Neuron (in vitro differentiated cells): Measurements from ENCODE around the gene ARL8A.
"Not testable (repeated sequence)": the region's sequence is repeated elsewhere in the genome, so short reads cannot be mapped to it uniquely, and the experiment has no call there.

Experiments
- H2AFZ ChIP-seq: one replicate; pipeline ENCODE4 v1.6.1; 2013; ENCODE audit warnings: low read depth, mild to moderate bottlenecking, inconsistent platforms, low read length, moderate library complexity
- H3K27me3 ChIP-seq: one replicate; pipeline ENCODE4 v1.6.1; 2013; ENCODE audit warnings: low read length; ENCODE audit not compliant: insufficient read depth
- H3K36me3 ChIP-seq: one replicate; pipeline ENCODE4 v1.6.1; 2013; ENCODE audit warnings: low read length; ENCODE audit not compliant: insufficient read depth
- H3K4me1 ChIP-seq: one replicate; pipeline ENCODE4 v1.6.1; 2013; ENCODE audit warnings: low read length; ENCODE audit not compliant: insufficient read depth
- H3K4me3 ChIP-seq: 2 replicates; pipeline ENCODE4 v1.5.1; 2013; ENCODE audit warnings: mild to moderate bottlenecking, low read length, moderate library complexity
- H3K9me3 ChIP-seq: one replicate; pipeline ENCODE4 v1.6.1; 2013; ENCODE audit warnings: low read length

ARL8A gene

DNA sequence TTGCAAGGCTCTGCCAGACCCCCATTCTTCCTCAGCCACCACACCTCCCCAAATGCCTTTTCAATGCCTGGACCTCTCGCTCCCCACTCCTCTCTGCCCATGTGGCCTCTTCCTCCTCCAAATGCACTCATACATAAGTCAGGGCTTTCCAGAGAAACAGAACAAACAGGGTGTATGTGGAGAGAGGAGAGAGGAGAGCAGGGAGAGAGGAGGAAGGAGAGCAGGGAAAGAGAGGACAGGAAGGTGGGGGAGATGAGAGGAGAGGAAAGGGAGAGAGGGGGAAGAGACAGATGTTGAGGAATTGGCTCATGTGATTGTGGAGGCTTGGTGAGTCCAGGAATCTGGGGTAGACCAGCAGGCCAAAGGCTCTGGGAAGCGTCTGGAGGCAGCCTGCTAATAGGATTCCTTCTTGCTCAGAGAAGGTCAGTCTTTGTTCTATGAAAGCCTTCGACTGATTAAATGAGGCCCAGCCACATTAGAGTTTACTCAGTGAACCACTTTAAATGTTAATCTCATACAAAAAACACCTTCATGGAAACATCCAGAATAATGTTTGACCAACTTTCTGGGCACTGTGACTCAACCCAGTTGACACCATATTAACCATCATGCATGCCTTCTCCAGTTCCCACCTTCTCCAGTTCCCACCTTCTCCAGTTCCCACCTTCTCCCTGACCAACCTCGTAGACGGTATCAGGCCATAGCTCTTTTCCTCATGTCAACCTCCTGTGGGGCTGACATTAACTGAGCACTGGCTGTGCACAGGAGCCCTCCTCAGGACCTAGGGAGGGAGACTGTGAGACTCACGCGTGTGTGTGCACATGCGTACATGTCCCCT is 37.7 kb upstream of the ARL8A start:
- Histone ChIP-seq H3K9me3 (no peaks in the 10 kb centered on the region), H3K27me3 (peaks cover 43% of the 10 kb centered on the region), H3K4me1 (no peaks in the 10 kb centered on the region), H3K4me3 (no peak overlapping the region), H3K36me3 (no peaks in the 10 kb centered on the region), H2AFZ (no peak overlapping the region)

GRCh38 chr1:202181586-202181985 is 37.0 kb upstream of the ARL8A start:
- Histone ChIP-seq H3K27me3 (peaks cover 44% of the 10 kb centered on the region), H3K4me1 (no peaks in the 10 kb centered on the region), H3K36me3 (no peaks in the 10 kb centered on the region), H2AFZ (no peak overlapping the region), H3K4me3 (no peak overlapping the region), H3K9me3 (no peaks in the 10 kb centered on the region)

DNA sequence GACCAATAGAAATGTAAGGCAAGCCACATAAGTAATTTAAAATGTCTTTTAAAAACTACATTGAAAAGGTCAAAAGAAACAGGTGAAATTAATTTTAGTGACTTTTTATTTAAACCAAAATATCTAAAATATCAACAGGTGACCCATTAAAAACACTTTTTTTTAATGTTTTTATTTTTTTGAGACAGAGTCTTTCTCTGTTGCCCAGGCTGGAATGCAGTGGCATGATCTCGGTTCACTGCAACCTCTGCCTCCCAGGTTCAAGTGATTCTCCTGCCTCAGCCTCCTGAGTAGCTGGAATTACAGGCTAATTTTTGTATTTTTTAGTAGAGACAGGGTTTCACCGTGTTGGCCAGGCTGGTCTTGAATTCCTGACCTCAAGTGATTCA is 36.2 kb upstream of the ARL8A start:
- H2AFZ ChIP-seq, H3K36me3 ChIP-seq, H3K9me3 ChIP-seq, H3K4me1 ChIP-seq, H3K4me3 ChIP-seq: not testable (repeated sequence)
- H3K27me3 ChIP-seq: peaks cover 44% of the 10 kb centered on the region

- Histone ChIP-seq H2AFZ (no peak overlapping the region), H3K9me3 (no peaks in the 10 kb centered on the region), H3K4me3 (no peak overlapping the region), H3K36me3 (no peaks in the 10 kb centered on the region), H3K4me1 (no peaks in the 10 kb centered on the region), H3K27me3 (peaks cover 44% of the 10 kb centered on the region)
Observed at GRCh38 chr1:202179828-202180750, 35.6 kb upstream of the ARL8A start.

DNA sequence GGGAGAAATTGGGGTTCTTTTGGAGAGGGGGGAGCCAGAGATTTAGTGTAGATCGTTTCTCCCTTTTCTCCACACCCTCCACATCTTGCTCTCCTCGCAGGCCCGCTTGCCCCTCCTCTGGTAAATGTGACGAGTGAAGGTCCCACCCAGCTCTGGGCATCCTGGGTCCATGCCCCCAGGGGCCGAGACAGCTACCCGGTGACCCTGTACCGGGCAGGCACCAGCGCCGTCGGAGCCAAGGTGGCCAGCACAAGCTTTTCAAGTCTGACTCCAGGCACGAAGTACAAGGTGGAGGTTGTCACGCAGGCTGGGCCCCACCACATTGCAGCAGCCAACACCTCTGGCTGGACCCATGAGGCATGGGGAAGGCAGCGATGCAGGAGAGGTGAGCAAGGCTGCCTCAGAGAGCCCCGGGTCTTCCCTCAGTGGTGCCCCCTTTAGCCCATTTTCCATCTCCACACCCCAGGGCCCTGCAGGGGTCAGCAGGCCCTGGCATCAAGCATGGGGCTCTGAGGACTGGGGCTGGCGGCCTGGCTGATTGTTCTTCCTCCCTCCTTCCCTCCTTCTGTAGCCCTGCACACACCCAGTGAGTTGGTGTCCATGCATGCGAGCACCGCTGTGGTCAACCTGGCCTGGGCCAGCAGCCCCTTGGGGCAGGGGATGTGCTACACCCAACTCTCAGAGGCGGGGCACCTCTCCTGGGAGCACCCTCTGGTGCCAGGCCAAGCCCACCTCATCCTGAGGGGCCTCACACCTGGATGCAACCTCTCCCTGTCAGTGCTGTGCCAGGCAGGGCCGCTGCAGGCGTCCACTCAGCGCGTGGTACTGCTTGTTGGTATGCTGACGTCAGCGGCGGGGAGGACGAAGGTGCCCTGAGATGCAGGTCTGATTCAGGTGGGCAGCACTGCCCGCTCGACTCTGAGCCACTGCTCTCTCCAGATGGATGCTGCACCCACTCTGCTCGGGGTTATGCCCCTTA is 32.7 kb upstream of the ARL8A start:
- Histone ChIP-seq H3K9me3 (no peaks in the 10 kb centered on the region), H3K27me3 (peaks cover 38% of the 10 kb centered on the region), H3K36me3 (no peaks in the 10 kb centered on the region), H3K4me1 (no peaks in the 10 kb centered on the region), H3K4me3 (no peak overlapping the region), H2AFZ (no peak overlapping the region)

DNA sequence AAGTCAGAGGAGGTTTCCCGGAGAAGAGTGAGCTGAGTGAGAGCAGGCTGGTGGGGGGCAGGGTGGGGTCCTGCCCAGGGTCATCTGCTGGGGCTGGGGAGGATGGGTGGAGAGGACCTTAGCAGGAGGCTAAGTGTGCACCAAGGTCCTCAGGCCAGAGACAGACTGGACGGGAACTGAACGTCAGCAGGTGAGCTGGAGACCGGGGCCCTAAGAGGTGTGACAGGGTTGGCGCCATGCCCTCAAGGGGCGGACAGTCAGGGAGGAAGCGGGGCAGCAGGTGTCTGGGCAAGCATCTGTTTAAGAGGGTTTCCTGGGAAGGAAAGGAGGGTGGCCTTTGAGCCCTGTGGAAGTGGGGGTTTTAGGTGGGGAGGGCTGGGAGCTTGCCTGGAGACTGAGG is 29.5 kb upstream of the ARL8A start:
- Histone ChIP-seq H3K36me3 (no peaks in the 10 kb centered on the region), H3K27me3 (peaks cover 28% of the 10 kb centered on the region), H2AFZ (no peak overlapping the region)

DNA sequence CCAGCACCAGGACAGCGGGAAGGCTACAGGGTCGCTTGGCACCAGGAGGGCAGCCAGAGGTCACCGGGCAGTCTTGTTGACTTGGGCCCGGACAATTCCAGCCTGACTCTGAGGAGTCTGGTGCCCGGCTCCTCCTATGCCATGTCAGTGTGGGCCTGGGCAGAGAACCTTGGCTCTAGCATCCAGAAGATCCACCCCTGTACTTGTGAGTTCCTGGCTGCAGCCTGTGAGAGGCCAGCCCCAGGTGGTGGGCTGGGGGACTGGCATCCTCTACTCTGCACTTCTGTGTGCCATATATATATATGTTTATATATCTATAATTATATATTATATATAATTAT is 27.4 kb upstream of the ARL8A start:
- Histone ChIP-seq H3K4me3 (no peak overlapping the region), H3K27me3 (peaks cover 15% of the 10 kb centered on the region), H3K9me3 (no peaks in the 10 kb centered on the region), H2AFZ (no peak overlapping the region), H3K4me1 (no peaks in the 10 kb centered on the region), H3K36me3 (no peaks in the 10 kb centered on the region)

More for the DNA sequence above, 29.5 kb upstream of the ARL8A start:
- Histone ChIP-seq H3K4me3 (no peak overlapping the region), H3K4me1 (no peaks in the 10 kb centered on the region), H3K9me3 (no peaks in the 10 kb centered on the region)

- no peaks in the 10 kb centered on the region for H3K9me3 ChIP-seq
- peaks cover 14% of the 10 kb centered on the region for H3K27me3 ChIP-seq
- H3K4me1 ChIP-seq: no peaks in the 10 kb centered on the region
- H3K36me3 ChIP-seq: no peaks in the 10 kb centered on the region
- no peak overlapping the region for H3K4me3 ChIP-seq
- no peak overlapping the region for H2AFZ ChIP-seq
Observed at GRCh38 chr1:202171292-202172014, 26.9 kb upstream of the ARL8A start.

DNA sequence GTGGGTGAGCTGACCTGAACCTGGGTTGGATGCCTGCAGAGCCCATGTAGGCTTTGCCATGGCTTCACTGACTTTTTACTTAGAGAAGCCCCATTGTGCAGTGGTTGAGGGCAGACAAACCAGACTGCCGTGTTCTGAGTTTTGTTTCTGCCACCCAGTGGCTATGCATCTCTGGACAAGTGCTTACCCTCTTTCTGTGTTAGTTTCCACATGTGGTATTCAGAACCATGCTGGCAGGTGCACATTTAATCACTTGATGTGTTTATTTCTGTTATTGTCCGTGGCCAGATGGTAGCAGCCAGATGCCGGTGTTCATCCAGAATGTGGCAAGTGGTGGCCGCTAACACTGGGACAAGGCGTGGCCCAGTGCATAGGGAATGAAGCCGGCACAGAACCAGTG is 26.2 kb upstream of the ARL8A start:
- H3K4me1 ChIP-seq: no peaks in the 10 kb centered on the region
- no peaks in the 10 kb centered on the region for H3K36me3 ChIP-seq
- peaks cover 19% of the 10 kb centered on the region for H3K27me3 ChIP-seq
- no peaks in the 10 kb centered on the region for H3K9me3 ChIP-seq
- no peak overlapping the region for H3K4me3 ChIP-seq
- H2AFZ ChIP-seq: no peak overlapping the region

- Histone ChIP-seq H3K4me3 (no peak overlapping the region), H2AFZ (no peak overlapping the region), H3K36me3 (no peaks in the 10 kb centered on the region), H3K27me3 (peaks cover 30% of the 10 kb centered on the region), H3K4me1 (no peaks in the 10 kb centered on the region), H3K9me3 (no peaks in the 10 kb centered on the region)
Observed at GRCh38 chr1:202168861-202169260, 24.3 kb upstream of the ARL8A start.

GRCh38 chr1:202167708-202168415 is 23.3 kb upstream of the ARL8A start:
- Histone ChIP-seq H3K36me3 (no peaks in the 10 kb centered on the region), H3K27me3 (peaks cover 34% of the 10 kb centered on the region), H3K9me3 (no peaks in the 10 kb centered on the region), H2AFZ (no peak overlapping the region), H3K4me3 (no peak overlapping the region), H3K4me1 (no peaks in the 10 kb centered on the region)

- H3K27me3 ChIP-seq: peaks cover 34% of the 10 kb centered on the region
- H3K4me1 ChIP-seq, H3K4me3 ChIP-seq, H3K36me3 ChIP-seq, H2AFZ ChIP-seq, H3K9me3 ChIP-seq: not testable (repeated sequence)
Observed at GRCh38 chr1:202167054-202167453, 22.5 kb upstream of the ARL8A start.
